ENCODE data around the gene CDKN2B. TPM values are rescaled to one million over a fixed set of nuclear protein-coding genes. Genes with fewer than 3 reads are reported as not detected.

The CDKN2B gene
- total RNA-seq, 1 experiment from 2014 or later: 0.05 TPM

GRCh38 chr9:21998026-21998425 is 11.1 kb downstream of the CDKN2B start:
- CTCF ChIA-PET: no interaction called here

DNA sequence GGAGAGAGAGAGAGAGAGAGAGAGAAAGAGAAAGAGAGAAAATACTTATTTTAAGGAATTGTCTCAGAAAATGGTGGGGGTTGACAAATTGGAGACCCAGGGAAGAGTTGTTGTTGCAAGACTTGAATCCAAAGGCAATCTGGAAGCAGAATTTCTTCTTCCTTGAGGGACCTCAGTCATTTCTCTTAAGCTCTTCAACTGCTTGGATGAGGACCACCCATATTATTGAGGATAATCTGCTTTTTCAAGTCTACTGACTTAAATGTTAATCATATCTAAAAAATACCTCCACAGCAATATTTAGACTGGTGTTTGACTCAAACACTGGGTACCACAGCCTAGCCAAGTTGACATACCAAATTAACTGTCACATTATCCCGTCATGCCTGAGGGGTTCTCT is 11.6 kb downstream of the CDKN2B start:
- ChIA-PET CTCF (no interaction called here), POLR2A (no interaction called here)
- Histone ChIP-seq H3K4me3 (ENCODE audit: low read depth in 2 of 2, low read length in 2 of 2) (no peak overlapping the region), H3K36me3 (ENCODE audit: control insufficient read depth, insufficient read depth, low read length) (no peaks in the 10 kb centered on the region; the same call in 1 of the 2 replicates), H3K4me1 (ENCODE audit: control insufficient read depth, insufficient read depth, low read length) (no peaks in the 10 kb centered on the region), H3K9me3 (ENCODE audit: control insufficient read depth, insufficient read depth, low read depth, low read length) (no peaks in the 10 kb centered on the region), H3K27me3 (ENCODE audit: control insufficient read depth, insufficient read depth, low read length) (no peaks in the 10 kb centered on the region), H3K27ac (ENCODE audit: low read length) (no peak overlapping the region)
- TF ChIP-seq SIN3A (IDR thresholded peaks at IDR 0.05; ENCODE audit: borderline replicate concordance, insufficient read depth, low read depth, low read length) (no peak), TCF7L2 (IDR thresholded peaks at IDR 0.05; ENCODE audit: low read depth, low read length) (no peak), POLR2AphosphoS5 (IDR thresholded peaks at IDR 0.05; ENCODE audit: low read depth, low read length) (no peak), REST (IDR thresholded peaks at IDR 0.05; ENCODE audit: insufficient read depth in 1 of 2, low read depth in 2 of 2, low read length in 1 of 2) (no peak), CTCF (IDR thresholded peaks at IDR 0.05) (no peak)
- no peak for ATAC-seq
- in situ Hi-C loops (cut with HindIII; ENCODE audit: low pct_unique_long_range_greater_than_20kb, low sequenced_read_pairs): no loop called here
- intact Hi-C loops (cut with micrococcal nuclease; ENCODE audit: unreplicated experiment): no loop called here
- no TSS peak for BruUV-seq (replicated peaks)
- no peak for DNase-seq (ENCODE audit: low read depth, low spot score)

More at GRCh38 chr9:21998026-21998425, 11.1 kb downstream of the CDKN2B start:
- BruUV-seq (replicated peaks): no TSS peak
- TF ChIP-seq CTCF (IDR thresholded peaks at IDR 0.05): no peak
- Histone ChIP-seq H3K4me3 (ENCODE audit: low read depth in 2 of 2, low read length in 2 of 2) (no peak overlapping the region), H3K36me3 (ENCODE audit: control insufficient read depth, insufficient read depth, low read length) (no peaks in the 10 kb centered on the region; the same call in 1 of the 2 replicates), H3K27me3 (ENCODE audit: control insufficient read depth, insufficient read depth, low read length) (no peaks in the 10 kb centered on the region), H3K9me3 (ENCODE audit: control insufficient read depth, insufficient read depth, low read depth, low read length) (no peaks in the 10 kb centered on the region), H3K4me1 (ENCODE audit: control insufficient read depth, insufficient read depth, low read length) (no peaks in the 10 kb centered on the region), H3K27ac (ENCODE audit: low read length) (no peak overlapping the region)
- intact Hi-C loops (cut with micrococcal nuclease; ENCODE audit: unreplicated experiment) (no loop called here), in situ Hi-C loops (cut with HindIII; ENCODE audit: low pct_unique_long_range_greater_than_20kb, low sequenced_read_pairs) (no loop called here)
- ATAC-seq (no peak), DNase-seq (ENCODE audit: low read depth, low spot score) (no peak)
- POLR2A ChIA-PET: no interaction called here

DNA sequence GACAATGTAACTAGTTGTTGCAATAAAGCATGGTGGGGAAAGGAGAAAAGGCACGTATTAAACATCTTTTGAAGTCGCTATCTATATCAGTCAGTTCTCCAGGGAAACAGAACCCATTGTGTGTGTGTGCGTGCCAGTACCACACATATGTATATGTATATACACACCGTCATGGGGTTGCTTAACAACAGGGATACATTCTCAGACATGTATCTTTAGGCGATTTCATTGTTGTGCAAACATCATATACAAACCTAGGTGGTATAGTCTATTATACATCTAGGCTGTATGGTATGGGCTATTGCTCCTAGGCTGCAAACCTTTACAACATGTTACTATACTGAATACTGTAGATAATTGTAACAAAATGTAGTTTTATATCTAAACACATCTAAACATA is 12.2 kb downstream of the CDKN2B start:
- ChIA-PET CTCF (no interaction called here), POLR2A (no interaction called here)
- Histone ChIP-seq H3K36me3 (ENCODE audit: control insufficient read depth, insufficient read depth, low read length) (no peaks in the 10 kb centered on the region; the same call in 1 of the 2 replicates), H3K27ac (ENCODE audit: low read length) (no peak overlapping the region), H3K4me1 (ENCODE audit: control insufficient read depth, insufficient read depth, low read length) (no peaks in the 10 kb centered on the region), H3K27me3 (ENCODE audit: control insufficient read depth, insufficient read depth, low read length) (no peaks in the 10 kb centered on the region), H3K4me3 (ENCODE audit: low read depth in 2 of 2, low read length in 2 of 2) (no peak overlapping the region), H3K9me3 (ENCODE audit: control insufficient read depth, insufficient read depth, low read depth, low read length) (no peaks in the 10 kb centered on the region)
- ATAC-seq (no peak), DNase-seq (ENCODE audit: low read depth, low spot score) (no peak)
- in situ Hi-C loops (cut with HindIII; ENCODE audit: low pct_unique_long_range_greater_than_20kb, low sequenced_read_pairs) (no loop called here), intact Hi-C loops (cut with micrococcal nuclease; ENCODE audit: unreplicated experiment) (no loop called here)
- BruUV-seq (replicated peaks): no TSS peak
- TF ChIP-seq SIN3A (IDR thresholded peaks at IDR 0.05; ENCODE audit: borderline replicate concordance, insufficient read depth, low read depth, low read length): no peak
- TF ChIP-seq POLR2AphosphoS5 (IDR thresholded peaks at IDR 0.05; ENCODE audit: low read depth, low read length): no peak
- TF ChIP-seq CTCF (IDR thresholded peaks at IDR 0.05): no peak
- TF ChIP-seq TCF7L2 (IDR thresholded peaks at IDR 0.05; ENCODE audit: low read depth, low read length): no peak
- TF ChIP-seq REST (IDR thresholded peaks at IDR 0.05; ENCODE audit: insufficient read depth in 1 of 2, low read depth in 2 of 2, low read length in 1 of 2): no peak
